Spleen (tissue), 7 donors: Measurements from ENCODE around the gene TXN.

ENCODE experiments used
- CTCF ChIP-seq, 11 experiments: fragments of 200-600 bp in 7 of 11; fragments of 450-650 bp in 4 of 11; sonication (generic) in 4 of 11; IDR thresholded peaks in 8 of 11; conservative IDR thresholded peaks in 3 of 11; 1 replicate in 7 of 11; 2 replicates in 4 of 11; pipeline versions ENCODE4 v1.4.0 to v1.8.0; 2016 to 2021; ENCODE audit warnings: antibody characterized with exemption in 11 of 11, inconsistent platforms in 4 of 11, mild to moderate bottlenecking in 1 of 11
- POLR2AphosphoS5 ChIP-seq, 3 donors: sonication (generic); formaldehyde crosslinking; IDR thresholded peaks; one replicate each; pipeline ENCODE4 v1.5.1; 2017; ENCODE audit warnings: antibody characterized with exemption in 3 of 3
- donor health status: DM: no; HTN: no; CAD: no; lungs with moderate emphysema.
- donor health status: DM: no; HTN: no; CAD: no.
- donor health status: DM: no; HTN: no; CAD: no.

- TF ChIP-seq CTCF (IDR thresholded peaks at IDR 0.05 in 8 of 11, conservative IDR thresholded peaks at IDR 0.05 in 3 of 11) (no peak), POLR2AphosphoS5 (IDR thresholded peaks at IDR 0.05) (no peak)
Observed at GRCh38 chr9:110241260-110241857, 14.9 kb downstream of the TXN start.
